Stimulated activated naive B cell treated with anti-CD40 and anti-IgM and Interleukin-4, amounts not matched to agents 10 μg/mL and 1 μg/mL and 100 μg/mL, for 72 hours (primary cell): ENCODE results near the gene PROX2.
A peak's percentile ranks its signal among the peaks of the same experiment; 100 is the strongest.

Experiments
- ATAC-seq, 2 donors: fragments of 150-1000 bp; cut with Tn5 transposase; replicated peaks; 2 replicates each; pipeline ENCODE4 v1.10.0; 2021; ENCODE audit warnings: moderate library complexity in 1 of 2
- DNase-seq: peaks from one replicate; pipeline ENCODE4 v3.0.0; 2021
- H3K27ac Mint-ChIP-seq: one replicate; pipeline ENCODE4 v1.8.0; 2022; ENCODE audit warnings: mild to moderate bottlenecking, mixed read lengths
- H3K27me3 Mint-ChIP-seq, 2 donors: one replicate each; pipeline ENCODE4 v1.8.0; 2022; ENCODE audit warnings: mixed read lengths in 2 of 2
- H3K36me3 Mint-ChIP-seq, 2 donors: one replicate each; pipeline ENCODE4 v1.8.0; 2022; ENCODE audit warnings: mixed read lengths in 2 of 2, mild to moderate bottlenecking in 1 of 2
- H3K4me1 Mint-ChIP-seq, 2 donors: one replicate each; pipeline ENCODE4 v1.8.0; 2022; ENCODE audit warnings: mixed read lengths in 2 of 2, mild to moderate bottlenecking in 1 of 2
- H3K4me3 Mint-ChIP-seq, 2 donors: one replicate each; pipeline ENCODE4 v1.8.0; 2022; ENCODE audit warnings: mild to moderate bottlenecking in 2 of 2, mixed read lengths in 2 of 2, moderate library complexity in 1 of 2
- H3K9me3 Mint-ChIP-seq, 2 donors: one replicate each; pipeline ENCODE4 v1.8.0; 2022; ENCODE audit warnings: mixed read lengths in 2 of 2, mild to moderate bottlenecking in 1 of 2

PROX2 gene

DNA sequence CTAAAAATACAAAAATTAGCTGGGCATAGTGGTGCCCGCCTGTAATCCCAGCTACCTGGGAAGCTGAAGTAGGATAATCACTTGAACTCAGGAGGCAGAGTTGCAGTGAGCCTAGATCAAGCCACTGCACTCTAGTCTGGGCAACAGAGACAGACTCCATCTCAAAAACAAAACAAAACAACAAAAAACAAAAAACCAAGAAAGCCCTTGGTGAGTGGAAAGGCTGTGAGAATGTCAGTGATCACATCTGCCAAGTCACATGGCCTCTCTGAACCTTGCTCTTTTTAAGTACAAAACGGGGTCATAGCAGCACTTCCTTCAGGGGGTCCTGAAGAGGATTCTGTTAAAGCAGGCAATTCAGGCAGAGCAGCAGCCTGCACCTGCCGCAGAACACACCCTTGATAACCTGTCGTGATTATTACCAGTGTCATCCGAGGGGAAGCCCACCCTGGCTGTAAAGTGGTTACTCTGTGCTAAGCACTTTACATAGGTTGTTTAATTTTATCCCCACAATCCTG lies 37.5 kb upstream of the PROX2 start:
- ATAC-seq (no peak), DNase-seq (no peak)
- Mint-ChIP-seq H3K4me1 (peaks cover 0 to 4% of the 10 kb centered on the region in 2 donors), H3K9me3 (no peaks in the 10 kb centered on the region), H3K36me3 (peaks cover 2 to 6% of the 10 kb centered on the region in 2 donors), H3K27ac (no peak overlapping the region), H3K4me3 (no peak overlapping the region), H3K27me3 (no peaks in the 10 kb centered on the region)

DNA sequence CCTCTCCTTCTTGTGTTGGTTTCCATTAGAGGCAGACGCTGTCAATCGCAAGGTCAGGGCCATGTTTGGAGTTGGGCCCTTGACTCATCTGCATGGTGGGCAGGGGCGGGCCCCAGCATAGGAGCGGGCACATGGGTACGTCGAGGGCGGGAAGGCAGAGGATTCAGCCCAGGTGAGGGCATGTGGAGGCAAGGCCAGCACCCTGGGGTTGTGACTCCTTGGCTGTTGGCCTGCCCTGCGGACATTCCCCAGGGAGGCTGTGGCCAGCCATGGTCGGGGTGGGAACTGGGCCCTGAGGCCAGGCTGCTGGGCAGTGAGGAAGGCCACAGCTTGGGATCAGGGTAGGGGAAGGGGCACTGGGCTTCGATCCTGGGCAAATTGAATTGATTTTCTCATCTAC lies 36.9 kb upstream of the PROX2 start:
- no peak overlapping the region for H3K27ac Mint-ChIP-seq
- H3K4me3 Mint-ChIP-seq: no peak overlapping the region
- peaks cover 0 to 4% of the 10 kb centered on the region in 2 donors for H3K4me1 Mint-ChIP-seq
- no peaks in the 10 kb centered on the region for H3K27me3 Mint-ChIP-seq
- H3K36me3 Mint-ChIP-seq: peaks cover 2 to 7% of the 10 kb centered on the region in 2 donors
- no peak for DNase-seq
- no peaks in the 10 kb centered on the region for H3K9me3 Mint-ChIP-seq
- no peak for ATAC-seq

DNA sequence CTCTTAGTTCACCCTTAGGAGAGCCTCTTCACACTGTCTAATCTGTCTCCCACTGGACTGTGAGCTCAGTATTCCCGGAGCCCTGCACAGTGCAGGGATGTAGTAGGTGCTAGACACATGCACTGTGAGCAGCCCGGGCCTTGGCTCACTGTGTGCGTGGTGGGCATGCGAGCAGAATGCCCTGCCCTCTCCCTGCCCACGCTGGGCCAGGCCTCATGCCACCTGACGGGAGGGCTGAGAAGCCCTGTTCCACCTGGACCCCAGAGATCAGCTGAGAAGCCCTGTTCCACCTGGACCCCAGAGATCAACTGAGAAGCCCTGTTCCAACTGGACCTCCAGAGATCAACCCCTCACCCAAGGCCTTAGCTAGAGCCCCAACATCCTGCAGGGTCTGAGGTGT lies 36.2 kb upstream of the PROX2 start:
- Mint-ChIP-seq H3K4me1 (peaks cover 0 to 4% of the 10 kb centered on the region in 2 donors), H3K27me3 (no peaks in the 10 kb centered on the region), H3K36me3 (peaks cover 5 to 12% of the 10 kb centered on the region in 2 donors), H3K4me3 (no peak overlapping the region), H3K27ac (no peak overlapping the region), H3K9me3 (no peaks in the 10 kb centered on the region)
- ATAC-seq (no peak), DNase-seq (no peak)

DNA sequence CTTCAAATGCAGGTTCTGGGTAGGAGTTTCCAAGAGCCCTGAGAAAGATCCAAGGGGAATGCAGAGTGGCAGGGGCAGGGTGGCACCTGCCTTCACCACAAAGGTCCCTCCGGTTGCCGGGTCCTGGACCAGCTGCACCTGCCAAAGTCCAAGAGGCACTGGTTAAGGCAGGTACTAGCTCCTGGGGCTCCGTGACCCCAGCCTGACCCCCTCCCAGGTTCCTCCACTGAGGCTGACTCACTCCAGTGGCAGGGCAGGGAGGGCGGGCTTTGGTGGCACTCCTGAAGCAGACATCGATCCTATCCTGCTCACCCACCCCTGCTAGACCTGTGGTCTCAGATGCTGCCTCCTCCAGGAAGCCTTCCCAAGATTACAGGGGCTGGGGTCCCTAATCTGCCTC lies 35.8 kb upstream of the PROX2 start:
- ATAC-seq: no peak
- no peak for DNase-seq
- Mint-ChIP-seq H3K27ac (no peak overlapping the region), H3K4me3 (no peak overlapping the region), H3K27me3 (no peaks in the 10 kb centered on the region), H3K4me1 (peaks cover 0 to 6% of the 10 kb centered on the region in 2 donors), H3K9me3 (no peaks in the 10 kb centered on the region), H3K36me3 (peaks cover 9 to 16% of the 10 kb centered on the region in 2 donors)

- ATAC-seq: no peak
- no peak for DNase-seq
- Mint-ChIP-seq H3K4me1 (peaks cover 0 to 8% of the 10 kb centered on the region in 2 donors), H3K36me3 (peaks cover 9 to 19% of the 10 kb centered on the region in 2 donors), H3K27me3 (no peaks in the 10 kb centered on the region), H3K4me3 (no peak overlapping the region), H3K27ac (no peak overlapping the region), H3K9me3 (no peaks in the 10 kb centered on the region)
Measured at GRCh38 chr14:74911221-74911620, 35.3 kb upstream of the PROX2 start.

DNA sequence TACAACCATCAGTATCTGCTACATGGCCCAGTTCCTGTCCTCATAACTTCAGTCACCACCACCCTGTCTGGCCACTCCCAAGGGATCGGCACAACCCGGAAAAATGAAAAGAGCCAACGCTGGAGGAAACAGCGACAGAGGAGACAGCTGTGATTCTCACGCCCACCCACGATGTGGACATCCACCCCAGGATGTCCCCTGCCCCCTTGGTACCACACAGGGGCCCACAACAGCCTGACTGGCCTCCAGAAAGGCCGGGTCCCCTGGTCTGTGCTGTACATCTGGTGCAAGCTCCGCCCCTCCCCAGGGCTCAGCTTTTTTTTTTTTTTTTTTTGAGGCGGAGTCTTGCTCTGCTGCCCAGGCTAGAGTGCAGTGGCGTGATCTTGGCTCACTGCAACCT lies 34.6 kb upstream of the PROX2 start:
- peaks cover 4 to 9% of the 10 kb centered on the region in 2 donors for H3K4me1 Mint-ChIP-seq
- peaks cover 12 to 24% of the 10 kb centered on the region in 2 donors for H3K36me3 Mint-ChIP-seq
- no peak overlapping the region for H3K27ac Mint-ChIP-seq
- H3K27me3 Mint-ChIP-seq: no peaks in the 10 kb centered on the region
- ATAC-seq: no peak
- no peak overlapping the region for H3K4me3 Mint-ChIP-seq
- no peaks in the 10 kb centered on the region for H3K9me3 Mint-ChIP-seq
- DNase-seq: no peak

DNA sequence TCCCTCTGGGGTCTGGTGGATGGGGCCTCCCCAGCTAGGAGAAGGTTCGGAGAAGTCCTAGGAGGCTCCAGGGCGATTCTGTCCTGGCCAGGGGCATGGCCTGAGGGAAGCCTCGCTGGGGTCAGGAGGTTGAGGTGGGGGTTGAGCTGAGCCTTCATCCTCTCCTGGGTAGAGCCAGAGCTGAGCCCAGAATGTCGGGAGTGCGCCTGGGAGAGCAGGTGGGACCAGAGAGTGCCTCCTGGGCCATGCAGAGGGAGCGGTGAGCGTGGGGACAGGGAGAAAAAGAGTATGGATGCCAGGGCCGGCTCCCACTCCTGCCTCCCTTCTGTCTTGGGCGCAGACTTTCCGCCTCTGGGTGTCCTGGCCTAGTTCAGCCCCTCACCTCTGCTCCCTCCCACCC lies 34.0 kb upstream of the PROX2 start:
- no peak for ATAC-seq
- no peak for DNase-seq
- no peak overlapping the region for H3K4me3 Mint-ChIP-seq
- H3K27me3 Mint-ChIP-seq: no peaks in the 10 kb centered on the region
- peaks cover 8 to 12% of the 10 kb centered on the region in 2 donors for H3K4me1 Mint-ChIP-seq
- no peaks in the 10 kb centered on the region for H3K9me3 Mint-ChIP-seq
- H3K36me3 Mint-ChIP-seq: peaks cover 14 to 27% of the 10 kb centered on the region in 2 donors
- no peak overlapping the region for H3K27ac Mint-ChIP-seq

GRCh38 chr14:74909501-74909900 lies 33.6 kb upstream of the PROX2 start:
- H3K4me3 Mint-ChIP-seq: no peak overlapping the region
- peaks cover 8 to 14% of the 10 kb centered on the region in 2 donors for H3K4me1 Mint-ChIP-seq
- no peaks in the 10 kb centered on the region for H3K27me3 Mint-ChIP-seq
- peaks cover 14 to 30% of the 10 kb centered on the region in 2 donors for H3K36me3 Mint-ChIP-seq
- DNase-seq (no peak), ATAC-seq (no peak)
- no peak overlapping the region for H3K27ac Mint-ChIP-seq
- H3K9me3 Mint-ChIP-seq: no peaks in the 10 kb centered on the region

- peaks cover 14 to 35% of the 10 kb centered on the region in 2 donors for H3K36me3 Mint-ChIP-seq
- peaks cover 10 to 12% of the 10 kb centered on the region in 2 donors for H3K4me1 Mint-ChIP-seq
- no peaks in the 10 kb centered on the region for H3K27me3 Mint-ChIP-seq
- DNase-seq: no peak
- no peaks in the 10 kb centered on the region for H3K9me3 Mint-ChIP-seq
- ATAC-seq: no peak
- H3K4me3 Mint-ChIP-seq: no peak overlapping the region
- peak overlapping the region; percentile 75 for H3K27ac Mint-ChIP-seq
Measured at GRCh38 chr14:74908861-74909341, 33.0 kb upstream of the PROX2 start.

GRCh38 chr14:74907744-74908143 lies 31.8 kb upstream of the PROX2 start:
- H3K4me1 Mint-ChIP-seq: peaks cover 16 to 17% of the 10 kb centered on the region in 2 donors
- no peak for ATAC-seq
- DNase-seq: no peak
- peak overlapping the region; percentile 86 for H3K27ac Mint-ChIP-seq
- H3K9me3 Mint-ChIP-seq: no peaks in the 10 kb centered on the region
- H3K27me3 Mint-ChIP-seq: no peaks in the 10 kb centered on the region
- no peak overlapping the region for H3K4me3 Mint-ChIP-seq
- H3K36me3 Mint-ChIP-seq: peaks cover 17 to 43% of the 10 kb centered on the region in 2 donors

GRCh38 chr14:74906925-74907521 lies 31.1 kb upstream of the PROX2 start:
- Mint-ChIP-seq H3K4me1 (peaks cover 17 to 21% of the 10 kb centered on the region in 2 donors), H3K27me3 (no peaks in the 10 kb centered on the region), H3K27ac (peak overlapping the region; percentile 69), H3K36me3 (peaks cover 20 to 47% of the 10 kb centered on the region in 2 donors), H3K4me3 (no peak overlapping the region), H3K9me3 (no peaks in the 10 kb centered on the region)
- DNase-seq (no peak), ATAC-seq (peak; percentile 18)

- Mint-ChIP-seq H3K9me3 (no peaks in the 10 kb centered on the region), H3K4me1 (peaks cover 17 to 21% of the 10 kb centered on the region in 2 donors), H3K27ac (peak overlapping the region; percentile 79), H3K27me3 (no peaks in the 10 kb centered on the region), H3K4me3 (no peak overlapping the region), H3K36me3 (peaks cover 22 to 47% of the 10 kb centered on the region in 2 donors)
- ATAC-seq (peak; percentile 69 to 73), DNase-seq (peak; percentile 40)
Measured at GRCh38 chr14:74905595-74906142, 29.7 kb upstream of the PROX2 start.

- ATAC-seq (no peak), DNase-seq (no peak)
- H3K9me3 Mint-ChIP-seq: no peaks in the 10 kb centered on the region
- H3K27ac Mint-ChIP-seq: peak overlapping the region; percentile 79
- H3K27me3 Mint-ChIP-seq: no peaks in the 10 kb centered on the region
- peaks cover 30 to 54% of the 10 kb centered on the region in 2 donors for H3K36me3 Mint-ChIP-seq
- H3K4me1 Mint-ChIP-seq: peaks cover 17 to 21% of the 10 kb centered on the region in 2 donors
- H3K4me3 Mint-ChIP-seq: no peak overlapping the region
Measured at GRCh38 chr14:74904635-74905503, 28.9 kb upstream of the PROX2 start.

- ATAC-seq: no peak
- H3K9me3 Mint-ChIP-seq: no peaks in the 10 kb centered on the region
- DNase-seq: no peak
- H3K27me3 Mint-ChIP-seq: no peaks in the 10 kb centered on the region
- H3K27ac Mint-ChIP-seq: peak overlapping the region; percentile 83
- peaks cover 42 to 65% of the 10 kb centered on the region in 2 donors for H3K36me3 Mint-ChIP-seq
- H3K4me3 Mint-ChIP-seq: no peak overlapping the region
- peaks cover 17 to 19% of the 10 kb centered on the region in 2 donors for H3K4me1 Mint-ChIP-seq
Measured at GRCh38 chr14:74902941-74903705, 27.2 kb upstream of the PROX2 start.
